GM12878 (cell line): ENCODE results near the gene FAM161A. TPM values are rescaled to one million over a fixed set of nuclear protein-coding genes. Genes with fewer than 3 reads are reported as not detected.

Experiments
- EP300 ChIP-seq, 2 experiments: fragments of 150-350 bp in 1 of 2; IDR thresholded peaks; 2 replicates each; pipeline ENCODE4 v1.6.1; 2011 to 2012; ENCODE audit warnings: low read depth in 2 of 2, low read length in 2 of 2, borderline replicate concordance in 1 of 2, improper control_type of control experiment in 1 of 2, inconsistent platforms in 1 of 2; ENCODE audit not compliant: control insufficient read depth in 1 of 2
- HDGF ChIP-seq: fragments of 450-650 bp; IDR thresholded peaks from 2 replicates; pipeline ENCODE4 v1.6.1; 2016; ENCODE audit warnings: antibody characterized with exemption
- MYC ChIP-seq: IDR thresholded peaks from 2 replicates; pipeline ENCODE4 v1.6.1; 2011; ENCODE audit warnings: mild to moderate bottlenecking, low read length, moderate library complexity, inconsistent platforms; ENCODE audit not compliant: insufficient read depth, insufficient replicate concordance, insufficient read length, severe bottlenecking
- NBN ChIP-seq: fragments of 450-650 bp; IDR thresholded peaks from 2 replicates; pipeline ENCODE4 v1.6.1; 2016
- POLR2A ChIP-seq: IDR thresholded peaks from 2 replicates; pipeline ENCODE4 v1.6.1; 2011; ENCODE audit warnings: low read depth, mild to moderate bottlenecking, low read length
- SMAD5 ChIP-seq: IDR thresholded peaks from 2 replicates; pipeline ENCODE4 v1.6.1; 2016; ENCODE audit warnings: antibody characterized with exemption, low read depth
- TAF1 ChIP-seq: IDR thresholded peaks from 2 replicates; pipeline ENCODE4 v1.6.1; 2011; ENCODE audit warnings: mild to moderate bottlenecking, low read depth, low read length, borderline replicate concordance
- polyA plus RNA-seq, 11 experiments: library from polyadenylated mRNA; depleted of rRNA in 4 of 11; unstranded in 6 of 11; stranded (reverse) in 5 of 11; fragments of >200 nt; fragmentation: Nextera tagmentation in 4 of 11; fragmentation: Illumina TruSeq in 1 of 11; extraction: Ambion mirVana in 4 of 11; extraction: Trizol in 1 of 11; gene quantifications; 1 replicate in 1 of 11; 2 replicates in 10 of 11; pipeline versions ENCODE4 v1.2.1 to v1.2.3, GENCODE V29; 2011 to 2016; ENCODE audit warnings: inconsistent platforms in 2 of 11, missing spikeins in 2 of 11, low read depth in 1 of 11
- total RNA-seq, 4 experiments: library from RNA; depleted of rRNA in 3 of 4; stranded (reverse); fragments of >200 nt in 3 of 4; fragmentation: Illumina TruSeq in 1 of 4; extraction: Trizol in 1 of 4; gene quantifications; 2 replicates each; pipeline versions ENCODE4 v1.2.1 to v1.2.3, GENCODE V29; 2013 to 2021
- TF ChIP-seq, protein P1 (sequence below): IDR thresholded peaks from 2 replicates; pipeline ENCODE4 v1.6.1; 2011; ENCODE audit warnings: mild to moderate bottlenecking, low read depth, low read length, moderate library complexity; ENCODE audit not compliant: insufficient replicate concordance
- TF ChIP-seq, protein P2 (sequence below): IDR thresholded peaks from 2 replicates; pipeline ENCODE4 v1.6.1; 2012; ENCODE audit warnings: low read depth, low read length, improper control_type of control experiment
- TF ChIP-seq, protein P3 (sequence below): fragments of 450-650 bp; formaldehyde crosslinking; IDR thresholded peaks from 2 replicates; pipeline ENCODE4 v1.4.0; 2022; ENCODE audit warnings: mild to moderate bottlenecking, moderate library complexity
- TF ChIP-seq, protein P4 (sequence below): fragments of 450-650 bp; IDR thresholded peaks from 2 replicates; pipeline ENCODE4 v1.6.1; 2016; ENCODE audit warnings: mild to moderate bottlenecking
- TF ChIP-seq, protein P5 (sequence below): fragments of 450-650 bp; IDR thresholded peaks from 2 replicates; pipeline ENCODE4 v1.6.1; 2017; ENCODE audit warnings: mild to moderate bottlenecking, moderate library complexity

The FAM161A gene
- total and polyA plus RNA-seq, 10 of the 15 experiments (the other 5 are each of a cell fraction or from before 2014, with no cell fraction given), result 2.2 to 12.2 (median 8.9) TPM

DNA sequence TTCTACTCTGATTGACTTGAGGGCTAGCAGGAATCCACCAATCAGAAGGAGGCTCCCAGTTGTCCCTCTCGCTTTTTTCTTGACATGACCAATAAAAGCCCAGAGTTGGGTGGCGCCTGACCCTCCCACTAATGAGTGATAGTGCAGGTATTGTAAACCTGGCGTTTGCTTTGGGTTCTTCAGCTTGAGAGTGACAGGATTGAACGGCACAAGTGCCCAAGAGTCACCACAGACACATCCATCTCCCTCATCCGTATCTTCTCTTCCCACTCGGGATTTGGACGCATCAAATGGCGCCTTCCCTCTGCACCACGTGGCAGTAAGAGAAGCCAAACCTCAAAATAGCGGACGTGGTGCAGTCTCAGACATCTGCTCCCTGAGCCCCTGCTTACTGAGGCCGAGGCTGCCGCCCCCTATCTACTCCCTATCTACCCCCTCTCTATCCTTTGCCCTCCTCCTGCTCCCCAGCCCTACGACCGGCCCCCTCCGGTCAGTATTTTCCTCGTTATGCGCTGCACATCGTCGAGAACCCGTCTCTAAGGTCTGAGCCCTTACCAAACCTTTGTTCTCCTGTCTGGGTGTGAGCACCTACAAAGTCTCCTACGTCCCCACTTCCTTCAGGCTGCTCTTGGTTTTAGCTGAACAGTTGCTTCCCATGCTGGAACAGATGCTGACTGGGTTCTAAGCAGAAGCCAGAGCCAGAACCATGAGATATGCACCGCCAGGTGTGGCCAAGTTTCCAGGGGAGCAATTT, 881 bp upstream of the FAM161A start (continued):
- TF ChIP-seq, protein P1, sequence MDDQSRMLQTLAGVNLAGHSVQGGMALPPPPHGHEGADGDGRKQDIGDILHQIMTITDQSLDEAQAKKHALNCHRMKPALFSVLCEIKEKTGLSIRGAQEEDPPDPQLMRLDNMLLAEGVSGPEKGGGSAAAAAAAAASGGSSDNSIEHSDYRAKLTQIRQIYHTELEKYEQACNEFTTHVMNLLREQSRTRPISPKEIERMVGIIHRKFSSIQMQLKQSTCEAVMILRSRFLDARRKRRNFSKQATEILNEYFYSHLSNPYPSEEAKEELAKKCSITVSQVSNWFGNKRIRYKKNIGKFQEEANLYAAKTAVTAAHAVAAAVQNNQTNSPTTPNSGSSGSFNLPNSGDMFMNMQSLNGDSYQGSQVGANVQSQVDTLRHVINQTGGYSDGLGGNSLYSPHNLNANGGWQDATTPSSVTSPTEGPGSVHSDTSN, result peak; percentile 96
- TF ChIP-seq, protein P2, sequence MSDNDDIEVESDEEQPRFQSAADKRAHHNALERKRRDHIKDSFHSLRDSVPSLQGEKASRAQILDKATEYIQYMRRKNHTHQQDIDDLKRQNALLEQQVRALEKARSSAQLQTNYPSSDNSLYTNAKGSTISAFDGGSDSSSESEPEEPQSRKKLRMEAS, result peak; percentile 77; the same call in 1 of the 2 replicates
- TF ChIP-seq, protein P3, sequence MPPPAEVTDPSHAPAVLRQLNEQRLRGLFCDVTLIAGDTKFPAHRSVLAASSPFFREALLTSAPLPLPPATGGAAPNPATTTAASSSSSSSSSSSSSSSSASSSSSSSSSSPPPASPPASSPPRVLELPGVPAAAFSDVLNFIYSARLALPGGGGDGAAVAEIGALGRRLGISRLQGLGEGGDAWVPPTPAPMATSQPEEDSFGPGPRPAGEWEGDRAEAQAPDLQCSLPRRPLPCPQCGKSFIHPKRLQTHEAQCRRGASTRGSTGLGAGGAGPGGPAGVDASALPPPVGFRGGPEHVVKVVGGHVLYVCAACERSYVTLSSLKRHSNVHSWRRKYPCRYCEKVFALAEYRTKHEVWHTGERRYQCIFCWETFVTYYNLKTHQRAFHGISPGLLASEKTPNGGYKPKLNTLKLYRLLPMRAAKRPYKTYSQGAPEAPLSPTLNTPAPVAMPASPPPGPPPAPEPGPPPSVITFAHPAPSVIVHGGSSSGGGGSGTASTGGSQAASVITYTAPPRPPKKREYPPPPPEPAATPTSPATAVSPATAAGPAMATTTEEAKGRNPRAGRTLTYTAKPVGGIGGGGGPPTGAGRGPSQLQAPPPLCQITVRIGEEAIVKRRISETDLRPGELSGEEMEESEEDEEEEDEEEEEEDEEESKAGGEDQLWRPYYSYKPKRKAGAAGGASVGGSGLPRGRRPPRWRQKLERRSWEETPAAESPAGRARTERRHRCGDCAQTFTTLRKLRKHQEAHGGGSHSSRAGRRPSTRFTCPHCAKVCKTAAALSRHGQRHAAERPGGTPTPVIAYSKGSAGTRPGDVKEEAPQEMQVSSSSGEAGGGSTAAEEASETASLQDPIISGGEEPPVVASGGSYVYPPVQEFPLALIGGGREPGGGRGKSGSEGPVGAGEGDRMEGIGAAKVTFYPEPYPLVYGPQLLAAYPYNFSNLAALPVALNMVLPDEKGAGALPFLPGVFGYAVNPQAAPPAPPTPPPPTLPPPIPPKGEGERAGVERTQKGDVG (CRISPR knock-in tag), result 0 out of 2 replicates have a peak, but pooled peaks have one; percentile 44
- TF ChIP-seq EP300 (IDR thresholded peaks at IDR 0.05; ENCODE audit: borderline replicate concordance in 1 of 2, control insufficient read depth in 1 of 2, low read depth in 2 of 2, low read length in 2 of 2) (no peak), HDGF (peak; percentile 19; the same call in 1 of the 2 replicates), SMAD5 (peak; percentile 18; the same call in 1 of the 2 replicates), POLR2A (peak; percentile 60), MYC (peak; percentile 75), TAF1 (peak; percentile 63; the same call in 1 of the 2 replicates), NBN (0 out of 2 replicates have a peak, but pooled peaks have one; percentile 12)
- TF ChIP-seq, protein P4, sequence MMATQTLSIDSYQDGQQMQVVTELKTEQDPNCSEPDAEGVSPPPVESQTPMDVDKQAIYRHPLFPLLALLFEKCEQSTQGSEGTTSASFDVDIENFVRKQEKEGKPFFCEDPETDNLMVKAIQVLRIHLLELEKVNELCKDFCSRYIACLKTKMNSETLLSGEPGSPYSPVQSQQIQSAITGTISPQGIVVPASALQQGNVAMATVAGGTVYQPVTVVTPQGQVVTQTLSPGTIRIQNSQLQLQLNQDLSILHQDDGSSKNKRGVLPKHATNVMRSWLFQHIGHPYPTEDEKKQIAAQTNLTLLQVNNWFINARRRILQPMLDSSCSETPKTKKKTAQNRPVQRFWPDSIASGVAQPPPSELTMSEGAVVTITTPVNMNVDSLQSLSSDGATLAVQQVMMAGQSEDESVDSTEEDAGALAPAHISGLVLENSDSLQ, result peak; percentile 98
- TF ChIP-seq, protein P5, sequence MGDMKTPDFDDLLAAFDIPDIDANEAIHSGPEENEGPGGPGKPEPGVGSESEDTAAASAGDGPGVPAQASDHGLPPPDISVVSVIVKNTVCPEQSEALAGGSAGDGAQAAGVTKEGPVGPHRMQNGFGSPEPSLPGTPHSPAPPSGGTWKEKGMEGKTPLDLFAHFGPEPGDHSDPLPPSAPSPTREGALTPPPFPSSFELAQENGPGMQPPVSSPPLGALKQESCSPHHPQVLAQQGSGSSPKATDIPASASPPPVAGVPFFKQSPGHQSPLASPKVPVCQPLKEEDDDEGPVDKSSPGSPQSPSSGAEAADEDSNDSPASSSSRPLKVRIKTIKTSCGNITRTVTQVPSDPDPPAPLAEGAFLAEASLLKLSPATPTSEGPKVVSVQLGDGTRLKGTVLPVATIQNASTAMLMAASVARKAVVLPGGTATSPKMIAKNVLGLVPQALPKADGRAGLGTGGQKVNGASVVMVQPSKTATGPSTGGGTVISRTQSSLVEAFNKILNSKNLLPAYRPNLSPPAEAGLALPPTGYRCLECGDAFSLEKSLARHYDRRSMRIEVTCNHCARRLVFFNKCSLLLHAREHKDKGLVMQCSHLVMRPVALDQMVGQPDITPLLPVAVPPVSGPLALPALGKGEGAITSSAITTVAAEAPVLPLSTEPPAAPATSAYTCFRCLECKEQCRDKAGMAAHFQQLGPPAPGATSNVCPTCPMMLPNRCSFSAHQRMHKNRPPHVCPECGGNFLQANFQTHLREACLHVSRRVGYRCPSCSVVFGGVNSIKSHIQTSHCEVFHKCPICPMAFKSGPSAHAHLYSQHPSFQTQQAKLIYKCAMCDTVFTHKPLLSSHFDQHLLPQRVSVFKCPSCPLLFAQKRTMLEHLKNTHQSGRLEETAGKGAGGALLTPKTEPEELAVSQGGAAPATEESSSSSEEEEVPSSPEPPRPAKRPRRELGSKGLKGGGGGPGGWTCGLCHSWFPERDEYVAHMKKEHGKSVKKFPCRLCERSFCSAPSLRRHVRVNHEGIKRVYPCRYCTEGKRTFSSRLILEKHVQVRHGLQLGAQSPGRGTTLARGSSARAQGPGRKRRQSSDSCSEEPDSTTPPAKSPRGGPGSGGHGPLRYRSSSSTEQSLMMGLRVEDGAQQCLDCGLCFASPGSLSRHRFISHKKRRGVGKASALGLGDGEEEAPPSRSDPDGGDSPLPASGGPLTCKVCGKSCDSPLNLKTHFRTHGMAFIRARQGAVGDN, result peak; percentile 79
